Measurements from ENCODE around the gene NFYA. TPM values are rescaled to one million over a fixed set of nuclear protein-coding genes. Genes with fewer than 3 reads are reported as not detected.

The NFYA gene
- total RNA-seq, 3 donors from 2014 or later (not counting 1 experiment from before 2014, with no cell fraction given) = 27.5 to 33.1 (median 33.0) TPM

DNA sequence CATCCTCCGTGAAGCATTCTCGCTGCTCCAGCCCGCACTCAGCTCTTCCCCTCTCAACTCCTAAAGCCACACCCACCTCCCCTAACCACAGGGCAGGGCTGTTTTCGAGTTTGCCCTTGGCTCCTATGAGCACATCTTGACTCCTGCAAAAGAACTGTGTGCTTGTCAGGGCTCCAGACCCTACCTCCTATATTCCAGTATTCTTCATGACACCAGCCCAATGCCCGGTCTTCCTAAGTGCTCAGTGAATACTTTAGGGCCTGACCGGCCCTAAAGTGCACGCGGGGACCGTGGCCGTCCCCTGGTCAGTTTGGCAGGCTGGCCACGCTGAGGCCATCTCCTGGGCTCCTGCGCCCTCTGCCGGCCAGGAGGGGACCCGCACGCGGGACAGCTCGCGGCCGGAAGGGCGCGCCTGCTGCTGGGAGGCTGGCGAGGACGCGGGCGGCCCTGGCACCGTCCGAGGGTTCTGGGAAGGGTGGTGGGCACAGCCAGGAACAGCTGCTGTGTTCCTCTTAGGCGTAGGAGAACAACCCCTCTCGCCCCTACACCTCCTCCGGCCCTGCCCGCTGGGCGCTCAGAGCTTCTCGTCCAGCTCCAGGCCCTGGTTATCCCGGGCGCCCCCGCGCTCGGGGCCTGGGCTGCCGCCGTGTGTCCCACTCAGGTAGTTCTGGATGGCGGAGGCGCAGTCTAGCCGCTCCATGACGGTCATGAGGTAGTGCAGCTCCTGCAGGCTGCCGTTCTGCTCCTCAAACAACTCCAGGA is 44.8 kb upstream of the NFYA start:
- peak overlapping the region; percentile 53 for H3K4me3 ChIP-seq (ENCODE audit: low read length)
- WGBS (ENCODE audit: insufficient coverage) = 4% methylated on average over 45 of the region's 45 CpGs
- Mint-ChIP-seq H3K36me3 (no peaks in the 10 kb centered on the region), H3K9me3 (no peaks in the 10 kb centered on the region), H3K27me3 (ENCODE audit: low read depth in 2 of 2) (no peaks in the 10 kb centered on the region), H3K4me3 (peak overlapping the region; percentile 91), H3K27ac (peak overlapping the region; percentile 7 to 79), H3K4me1 (peaks cover 24 to 28% of the 10 kb centered on the region in 2 donors)
- ATAC-seq = peak; percentile 93 to 97 (median 95)
- H3K9me3 ChIP-seq (ENCODE audit: control insufficient read depth, insufficient read depth, low read length) = no peaks in the 10 kb centered on the region
- intact Hi-C loops (cut with micrococcal nuclease) = loop anchor here (1.0 to 5.0 kb wide), 3 partner anchors 22 to 1666 kb away; no protein-coding TSS in a partner anchor
- peak; percentile 80 to 84 for DNase-seq
- peak overlapping the region; percentile 60 for H3K27ac ChIP-seq (ENCODE audit: low read length)
- no peaks in the 10 kb centered on the region for H3K36me3 ChIP-seq (ENCODE audit: control insufficient read depth, insufficient read depth, low read length)
- TF ChIP-seq, protein P1, sequence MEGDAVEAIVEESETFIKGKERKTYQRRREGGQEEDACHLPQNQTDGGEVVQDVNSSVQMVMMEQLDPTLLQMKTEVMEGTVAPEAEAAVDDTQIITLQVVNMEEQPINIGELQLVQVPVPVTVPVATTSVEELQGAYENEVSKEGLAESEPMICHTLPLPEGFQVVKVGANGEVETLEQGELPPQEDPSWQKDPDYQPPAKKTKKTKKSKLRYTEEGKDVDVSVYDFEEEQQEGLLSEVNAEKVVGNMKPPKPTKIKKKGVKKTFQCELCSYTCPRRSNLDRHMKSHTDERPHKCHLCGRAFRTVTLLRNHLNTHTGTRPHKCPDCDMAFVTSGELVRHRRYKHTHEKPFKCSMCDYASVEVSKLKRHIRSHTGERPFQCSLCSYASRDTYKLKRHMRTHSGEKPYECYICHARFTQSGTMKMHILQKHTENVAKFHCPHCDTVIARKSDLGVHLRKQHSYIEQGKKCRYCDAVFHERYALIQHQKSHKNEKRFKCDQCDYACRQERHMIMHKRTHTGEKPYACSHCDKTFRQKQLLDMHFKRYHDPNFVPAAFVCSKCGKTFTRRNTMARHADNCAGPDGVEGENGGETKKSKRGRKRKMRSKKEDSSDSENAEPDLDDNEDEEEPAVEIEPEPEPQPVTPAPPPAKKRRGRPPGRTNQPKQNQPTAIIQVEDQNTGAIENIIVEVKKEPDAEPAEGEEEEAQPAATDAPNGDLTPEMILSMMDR (IDR thresholded peaks at IDR 0.05) = peak; percentile 99
- H3K27me3 ChIP-seq (ENCODE audit: control insufficient read depth, insufficient read depth, low read length) = no peaks in the 10 kb centered on the region
- H3K4me1 ChIP-seq (ENCODE audit: control insufficient read depth, insufficient read depth, low read length) = peaks cover 20% of the 10 kb centered on the region

DNA sequence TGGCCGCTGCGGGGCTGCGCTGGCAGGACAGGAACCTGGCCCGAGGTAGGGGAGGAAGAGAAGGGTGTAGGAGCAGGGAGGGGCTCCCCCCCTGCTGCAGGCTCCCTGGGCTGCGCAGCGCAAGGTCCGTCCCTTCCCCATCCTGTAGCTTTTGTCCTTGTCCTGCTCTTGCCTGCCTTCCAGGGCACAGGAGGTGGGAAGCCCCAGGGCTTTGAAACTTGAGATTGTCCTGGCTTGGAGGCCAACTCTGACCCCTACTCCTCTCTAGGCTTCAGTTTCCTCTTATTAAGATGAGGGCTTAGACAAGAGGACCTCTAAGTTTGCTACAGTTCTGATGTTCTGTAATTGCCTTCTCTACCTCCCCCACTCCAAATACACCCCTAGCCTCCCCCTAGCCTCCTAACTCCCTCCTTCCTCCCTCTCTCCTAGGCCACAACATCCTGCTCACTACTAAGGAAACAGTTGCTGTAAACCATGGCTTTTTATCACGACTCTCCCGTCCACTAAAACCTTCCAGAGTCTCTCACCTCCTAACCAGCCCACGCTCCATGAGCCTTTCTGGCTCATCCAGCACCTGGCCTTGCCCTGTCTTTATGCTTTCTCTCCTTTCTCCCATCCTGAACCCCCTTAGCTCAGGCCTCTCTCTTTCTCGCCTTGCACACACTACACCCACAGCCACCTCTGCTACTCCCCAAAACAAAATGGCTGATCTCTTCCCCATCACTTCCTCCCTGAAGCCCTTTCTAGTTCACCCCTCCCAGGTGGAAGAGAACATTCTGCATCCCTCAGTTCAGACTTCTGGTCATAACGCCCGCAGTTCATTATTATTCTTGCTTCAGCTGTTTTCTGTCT is 44.0 kb upstream of the NFYA start:
- intact Hi-C loops (cut with micrococcal nuclease) = loop anchor here (5.0 kb wide), 2 partner anchors 39 to 1666 kb away; no protein-coding TSS in a partner anchor
- ATAC-seq (peak; percentile 21 to 48 (median 40)), DNase-seq (peak in 1 of 2 donors; percentile 30)
- no peaks in the 10 kb centered on the region for H3K36me3 Mint-ChIP-seq
- H3K4me3 Mint-ChIP-seq = peak overlapping the region; percentile 91
- H3K9me3 ChIP-seq (ENCODE audit: control insufficient read depth, insufficient read depth, low read length) = no peaks in the 10 kb centered on the region
- peak overlapping the region; percentile 60 for H3K27ac ChIP-seq (ENCODE audit: low read length)
- H3K4me1 ChIP-seq (ENCODE audit: control insufficient read depth, insufficient read depth, low read length) = peaks cover 20% of the 10 kb centered on the region
- H3K27me3 Mint-ChIP-seq (ENCODE audit: low read depth in 2 of 2) = no peaks in the 10 kb centered on the region
- no peaks in the 10 kb centered on the region for H3K9me3 Mint-ChIP-seq
- peaks cover 24 to 28% of the 10 kb centered on the region in 2 donors for H3K4me1 Mint-ChIP-seq
- WGBS (ENCODE audit: insufficient coverage) = 41% methylated on average over 13 of the region's 13 CpGs
- TF ChIP-seq, protein P1 (IDR thresholded peaks at IDR 0.05) = no peak
- peak overlapping the region; percentile 7 to 79 for H3K27ac Mint-ChIP-seq
- H3K4me3 ChIP-seq (ENCODE audit: low read length) = peak overlapping the region; percentile 53
- no peaks in the 10 kb centered on the region for H3K27me3 ChIP-seq (ENCODE audit: control insufficient read depth, insufficient read depth, low read length)
- no peaks in the 10 kb centered on the region for H3K36me3 ChIP-seq (ENCODE audit: control insufficient read depth, insufficient read depth, low read length)

DNA sequence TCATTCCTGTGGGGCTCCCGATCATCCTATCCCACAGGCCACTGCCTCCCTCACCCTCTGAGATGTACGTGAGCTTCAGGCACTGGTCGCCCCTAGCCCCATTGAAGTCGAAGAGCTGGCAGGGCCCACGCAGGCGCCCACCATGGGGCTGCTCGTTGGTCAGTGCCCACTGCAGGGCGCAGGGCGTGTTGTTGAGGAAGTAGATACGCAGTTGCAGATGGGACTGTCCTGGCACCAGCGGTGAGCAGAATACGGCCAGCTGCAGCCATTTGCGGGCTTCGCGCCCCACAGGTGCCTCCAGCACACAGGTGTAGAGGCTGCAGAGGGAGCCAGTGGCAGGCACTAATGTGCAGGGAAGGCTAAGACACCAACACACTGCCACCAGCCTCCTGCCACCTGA is 39.9 kb upstream of the NFYA start:
- Mint-ChIP-seq H3K27me3 (ENCODE audit: low read depth in 2 of 2) (no peaks in the 10 kb centered on the region), H3K4me3 (no peak overlapping the region), H3K9me3 (no peaks in the 10 kb centered on the region), H3K4me1 (peaks cover 14% of the 10 kb centered on the region in 2 donors), H3K36me3 (no peaks in the 10 kb centered on the region), H3K27ac (no peak overlapping the region)
- intact Hi-C loops (cut with micrococcal nuclease) = no loop called here
- Histone ChIP-seq H3K9me3 (ENCODE audit: control insufficient read depth, insufficient read depth, low read length) (no peaks in the 10 kb centered on the region), H3K27ac (ENCODE audit: low read length) (no peak overlapping the region), H3K4me1 (ENCODE audit: control insufficient read depth, insufficient read depth, low read length) (peaks cover 13% of the 10 kb centered on the region), H3K27me3 (ENCODE audit: control insufficient read depth, insufficient read depth, low read length) (no peaks in the 10 kb centered on the region), H3K4me3 (ENCODE audit: low read length) (no peak overlapping the region), H3K36me3 (ENCODE audit: control insufficient read depth, insufficient read depth, low read length) (no peaks in the 10 kb centered on the region)
- ATAC-seq (no peak), DNase-seq (no peak)
- TF ChIP-seq, protein P1 (IDR thresholded peaks at IDR 0.05) = no peak
- 95% methylated on average over 15 of the region's 15 CpGs for WGBS (ENCODE audit: insufficient coverage)

Measured in natural killer cell (primary cell).